GM12872 (cell line): Measurements from ENCODE around the gene GINS2.

Experiments
- TF ChIP-seq, protein P1 (sequence below): IDR thresholded peaks from 3 replicates; pipeline ENCODE4 v1.5.1; 2011; ENCODE audit warnings: low read depth, mild to moderate bottlenecking, low read length, moderate library complexity; ENCODE audit not compliant: insufficient read depth

GINS2 gene

DNA sequence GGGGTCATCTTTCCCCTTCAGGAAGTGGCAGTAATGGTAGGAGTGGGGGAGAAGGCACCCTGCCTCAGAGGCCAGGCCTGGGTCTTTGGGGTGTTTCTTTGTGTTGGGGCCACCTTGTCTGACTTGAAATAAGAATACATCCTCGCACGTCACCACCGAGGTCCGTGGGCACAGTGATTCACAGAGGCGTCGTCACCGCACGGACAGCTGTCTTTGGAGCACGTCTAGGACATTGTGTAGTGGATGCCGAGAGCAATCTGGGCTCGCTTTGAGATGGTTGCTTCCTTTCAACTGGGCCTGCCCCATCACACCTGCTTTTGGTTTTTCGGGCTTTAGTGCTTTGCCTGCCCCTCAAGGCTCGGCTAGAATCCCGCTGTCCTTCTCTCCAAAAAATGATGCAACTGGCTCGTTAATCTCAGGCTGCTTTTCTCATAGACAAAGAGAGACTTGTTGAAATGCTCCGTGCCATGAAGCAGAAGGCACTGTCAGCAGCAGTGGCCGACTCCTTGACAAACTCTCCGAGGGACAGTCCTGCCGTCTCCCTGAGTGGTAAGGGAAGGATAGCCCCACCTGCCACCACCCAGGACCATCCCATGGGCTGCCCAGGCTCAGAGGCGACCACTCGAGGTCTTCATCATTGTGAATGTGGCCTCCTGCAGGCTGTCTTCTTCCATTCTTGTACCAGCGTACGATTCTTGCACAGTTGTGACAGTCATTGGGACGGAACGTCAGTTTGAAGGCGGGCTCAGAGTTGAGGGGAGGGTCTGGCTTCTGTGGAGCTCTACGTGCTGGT is 24.0 kb downstream of the GINS2 start:
- TF ChIP-seq, protein P1, sequence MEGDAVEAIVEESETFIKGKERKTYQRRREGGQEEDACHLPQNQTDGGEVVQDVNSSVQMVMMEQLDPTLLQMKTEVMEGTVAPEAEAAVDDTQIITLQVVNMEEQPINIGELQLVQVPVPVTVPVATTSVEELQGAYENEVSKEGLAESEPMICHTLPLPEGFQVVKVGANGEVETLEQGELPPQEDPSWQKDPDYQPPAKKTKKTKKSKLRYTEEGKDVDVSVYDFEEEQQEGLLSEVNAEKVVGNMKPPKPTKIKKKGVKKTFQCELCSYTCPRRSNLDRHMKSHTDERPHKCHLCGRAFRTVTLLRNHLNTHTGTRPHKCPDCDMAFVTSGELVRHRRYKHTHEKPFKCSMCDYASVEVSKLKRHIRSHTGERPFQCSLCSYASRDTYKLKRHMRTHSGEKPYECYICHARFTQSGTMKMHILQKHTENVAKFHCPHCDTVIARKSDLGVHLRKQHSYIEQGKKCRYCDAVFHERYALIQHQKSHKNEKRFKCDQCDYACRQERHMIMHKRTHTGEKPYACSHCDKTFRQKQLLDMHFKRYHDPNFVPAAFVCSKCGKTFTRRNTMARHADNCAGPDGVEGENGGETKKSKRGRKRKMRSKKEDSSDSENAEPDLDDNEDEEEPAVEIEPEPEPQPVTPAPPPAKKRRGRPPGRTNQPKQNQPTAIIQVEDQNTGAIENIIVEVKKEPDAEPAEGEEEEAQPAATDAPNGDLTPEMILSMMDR: no peak

DNA sequence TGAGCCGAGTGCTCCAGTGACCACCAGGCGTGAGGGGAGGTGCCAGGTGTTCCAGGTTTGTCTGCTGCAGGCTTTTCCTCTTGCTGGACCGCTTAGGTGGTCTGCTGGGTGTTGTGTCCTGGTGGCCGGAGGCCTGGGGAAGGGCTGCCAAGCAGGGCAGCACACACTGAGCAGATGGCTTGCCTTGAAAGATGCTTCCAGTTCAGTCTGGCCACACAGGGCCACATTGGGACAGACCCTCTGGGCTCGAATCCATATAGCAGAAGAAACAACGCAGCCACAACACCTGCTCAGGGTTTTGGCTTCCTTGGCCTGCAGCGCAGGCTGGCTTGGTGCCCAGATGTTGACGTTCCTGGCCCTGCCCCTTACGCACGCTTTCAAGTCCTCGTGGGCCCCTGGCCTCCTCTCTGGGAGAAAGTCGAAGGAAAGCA is 24.8 kb downstream of the GINS2 start:
- TF ChIP-seq, protein P1: no peak

DNA sequence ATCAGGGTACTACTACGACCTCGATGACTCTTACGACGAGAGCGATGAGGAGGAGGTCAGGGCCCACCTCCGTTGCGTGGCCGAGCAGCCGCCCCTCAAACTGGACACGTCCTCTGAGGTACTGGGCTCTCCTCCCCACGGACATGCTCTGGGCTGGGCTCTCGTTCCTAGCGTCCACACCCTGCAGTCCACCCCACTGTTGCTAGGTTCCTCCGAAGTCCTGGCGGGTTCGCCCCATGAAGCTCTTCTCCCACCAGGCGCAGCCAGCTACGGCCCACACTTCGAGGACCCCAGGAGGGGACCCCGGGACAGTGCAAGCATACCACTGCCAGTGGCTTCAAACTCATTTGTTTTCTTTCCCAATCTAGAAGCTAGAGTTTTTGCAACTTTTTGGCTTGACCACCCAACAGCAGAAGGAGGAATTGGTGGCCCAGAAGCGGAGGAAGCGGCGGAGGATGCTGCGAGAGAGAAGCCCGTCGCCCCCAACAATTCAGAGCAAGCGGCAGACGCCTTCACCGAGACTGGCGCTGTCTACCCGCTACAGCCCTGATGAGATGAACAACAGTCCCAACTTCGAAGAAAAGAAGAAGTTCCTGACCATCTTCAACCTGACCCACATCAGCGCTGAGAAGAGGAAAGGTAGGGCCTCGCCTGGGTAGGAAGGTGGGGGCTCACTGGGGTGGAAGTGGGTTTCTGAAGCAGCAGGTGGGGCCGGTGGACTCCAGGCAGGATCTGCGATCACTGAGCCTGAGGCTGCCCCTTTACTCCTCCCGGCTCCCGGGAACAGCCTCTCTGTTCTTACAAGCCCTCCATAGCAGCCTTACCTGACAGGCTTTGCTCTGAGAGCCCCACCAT is 25.6 kb downstream of the GINS2 start:
- TF ChIP-seq, protein P1: no peak

DNA sequence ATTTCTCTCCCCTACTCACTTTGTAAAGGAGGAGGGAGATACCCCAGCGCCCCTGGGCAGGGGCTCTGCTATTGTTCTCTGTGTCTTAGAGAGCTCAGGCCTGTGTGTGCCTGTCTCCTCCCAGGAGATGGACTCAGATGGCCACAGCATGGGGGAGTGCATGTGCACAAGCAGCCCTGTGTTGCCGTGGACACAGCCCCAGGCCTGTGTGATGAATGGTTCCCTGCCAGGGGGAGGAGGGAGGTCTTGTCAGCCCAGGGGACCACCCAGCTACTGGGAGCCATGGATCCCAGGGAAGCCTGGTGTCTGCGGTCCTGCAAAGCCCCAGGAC is 26.3 kb downstream of the GINS2 start:
- TF ChIP-seq, protein P1: no peak

DNA sequence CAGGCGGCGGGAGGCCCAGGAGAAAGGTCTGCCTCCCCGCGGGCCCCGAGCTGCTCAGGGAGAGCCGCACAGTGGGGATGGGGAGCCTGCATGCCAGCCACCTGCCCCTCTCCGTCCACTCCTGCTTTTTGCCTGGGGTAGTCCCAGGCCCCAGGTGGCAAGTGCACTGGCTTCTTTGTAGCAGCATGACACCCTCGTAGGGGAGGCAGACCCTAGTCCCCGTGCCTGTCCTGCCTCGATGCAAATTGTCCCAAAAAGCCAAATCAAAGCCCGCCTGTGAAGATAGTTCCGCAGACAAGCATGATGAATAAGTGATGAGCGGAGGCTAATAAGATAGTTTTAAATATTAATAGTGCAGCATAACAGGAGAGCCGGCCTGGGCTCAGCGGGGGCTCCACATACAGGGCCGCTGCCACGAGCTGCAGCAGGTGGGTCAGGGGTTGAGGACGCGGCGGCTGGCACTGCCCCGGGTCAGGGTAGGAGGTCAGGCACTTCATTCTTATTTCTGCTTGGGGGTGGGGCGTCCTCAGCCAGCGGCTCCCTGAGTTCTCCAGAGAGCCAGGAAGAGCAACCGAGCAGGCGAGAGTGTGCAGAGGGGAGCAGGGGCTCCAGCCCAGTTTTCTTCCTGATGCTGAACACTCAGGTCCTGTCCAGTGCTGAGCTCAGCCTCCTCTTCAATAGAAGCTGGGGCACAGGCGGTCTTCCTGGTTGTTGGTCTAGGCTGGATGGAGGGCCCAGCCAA is 26.8 kb downstream of the GINS2 start:
- TF ChIP-seq, protein P1: no peak

DNA sequence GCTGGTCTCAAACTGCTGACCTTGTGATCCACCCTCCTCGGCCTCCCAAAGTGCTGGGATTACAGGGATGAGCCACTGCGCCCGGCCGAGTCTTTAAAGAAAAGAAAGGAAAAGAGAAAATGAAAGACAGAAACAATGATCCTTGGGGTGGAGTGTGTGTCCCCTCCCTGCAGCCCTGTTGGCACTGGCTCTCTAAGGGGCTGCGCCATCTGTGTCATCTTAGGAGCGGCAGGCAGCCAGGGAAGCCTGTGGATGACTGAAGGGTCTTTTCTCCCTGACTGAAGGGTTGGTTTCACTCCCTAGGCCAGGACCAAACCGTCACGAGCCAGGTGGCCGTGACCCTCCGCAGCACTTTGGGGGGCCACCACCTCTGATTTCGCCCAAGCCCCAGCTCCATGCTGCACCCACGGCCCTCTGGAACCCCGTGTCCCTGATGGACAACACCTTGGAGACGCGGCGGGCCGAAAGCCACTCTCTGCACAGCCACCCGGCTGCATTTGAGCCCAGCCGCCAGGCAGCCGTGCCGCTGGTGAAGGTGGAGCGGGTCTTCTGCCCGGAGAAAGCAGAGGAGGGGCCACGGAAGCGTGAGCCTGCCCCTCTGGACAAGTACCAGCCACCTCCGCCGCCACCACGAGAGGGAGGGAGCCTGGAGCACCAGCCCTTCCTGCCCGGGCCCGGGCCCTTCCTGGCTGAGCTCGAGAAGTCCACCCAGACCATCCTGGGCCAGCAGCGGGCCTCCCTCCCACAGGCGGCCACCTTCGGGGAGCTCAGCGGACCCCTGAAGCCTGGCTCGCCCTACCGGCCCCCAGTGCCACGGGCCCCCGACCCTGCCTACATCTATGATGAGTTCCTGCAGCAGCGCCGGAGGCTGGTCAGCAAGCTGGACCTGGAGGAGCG is 27.7 kb downstream of the GINS2 start:
- TF ChIP-seq, protein P1: no peak
